H1 (cell line): Measurements from ENCODE around the gene COL6A3. TPM values are rescaled to one million over a fixed set of nuclear protein-coding genes. Genes with fewer than 3 reads are reported as not detected.

ENCODE experiments used
- CTCF ChIA-PET: fragments of 300-600 bp; sonication (Branson Sonifier 250); formaldehyde crosslinking; loops from one replicate; lab custom pipeline; 2021; ENCODE audit not compliant: partially characterized antibody; lab: Charles Lee
- POLR2A ChIA-PET: fragments of 300-600 bp; sonication (Branson Sonifier 250); formaldehyde crosslinking; loops from one replicate; lab custom pipeline; 2021; ENCODE audit warnings: inconsistent platforms; ENCODE audit not compliant: partially characterized antibody; lab: Charles Lee
- DNase-seq, 2 experiments: peaks; one replicate each; pipeline versions ENCODE4 v3.0.0 to v3.0.0-alpha.2; 2010 to 2022; ENCODE audit warnings: low spot score in 2 of 2, low read depth in 1 of 2, mixed read lengths in 1 of 2
- FAIRE-seq: peaks from 2 replicates; lab custom pipeline; 2011; peaks lifted over from hg19 to GRCh38; lab: Jason Lieb, UNC
- H2AFZ ChIP-seq: 2 replicates; pipeline ENCODE4 v1.8.1; 2012; ENCODE audit warnings: low read length, inconsistent platforms
- H2AK5ac ChIP-seq: 2 replicates; pipeline ENCODE4 v1.6.1; 2013; ENCODE audit warnings: low read depth, low read length
- H2BK120ac ChIP-seq: replicated peaks from 2 replicates; pipeline ENCODE3; 2013; ENCODE audit warnings: low read depth, low read length, inconsistent platforms
- H2BK12ac ChIP-seq: 2 replicates; pipeline ENCODE4 v1.6.1; 2013; ENCODE audit warnings: low read depth, low read length
- H2BK15ac ChIP-seq: 2 replicates; pipeline ENCODE4 v1.6.1; 2013; ENCODE audit warnings: low read length
- H2BK20ac ChIP-seq: 2 replicates; pipeline ENCODE4 v1.6.1; 2013; ENCODE audit warnings: low read length
- H2BK5ac ChIP-seq: 2 replicates; pipeline ENCODE4 v1.6.1; 2013; ENCODE audit warnings: low read depth, low read length
- H3K14ac ChIP-seq: 2 replicates; pipeline ENCODE4 v1.6.1; 2013; ENCODE audit warnings: inconsistent platforms; ENCODE audit not compliant: insufficient read length
- H3K18ac ChIP-seq: 2 replicates; pipeline ENCODE4 v1.6.1; 2013; ENCODE audit warnings: low read length; ENCODE audit errors: extremely low read depth
- H3K23ac ChIP-seq: 2 replicates; pipeline ENCODE4 v1.6.1; 2013; ENCODE audit warnings: inconsistent platforms; ENCODE audit not compliant: insufficient read length
- H3K23me2 ChIP-seq: 2 replicates; pipeline ENCODE4 v1.6.1; 2013; ENCODE audit warnings: low read depth, low read length
- H3K27ac ChIP-seq: 2 replicates; pipeline ENCODE4 v1.6.1; 2011; ENCODE audit warnings: low read depth, low read length, inconsistent platforms
- H3K27me3 ChIP-seq, 4 experiments: replicated peaks in 1 of 4; 1 replicate in 1 of 4; 2 replicates in 3 of 4; pipeline versions ENCODE4 v1.6.1 to v1.8.1; 2011 to 2013; ENCODE audit warnings: low read length in 3 of 4, mild to moderate bottlenecking in 3 of 4, inconsistent platforms in 2 of 4, mixed read lengths in 2 of 4, moderate library complexity in 1 of 4; ENCODE audit not compliant: control insufficient read depth in 3 of 4, insufficient read depth in 3 of 4; ENCODE audit errors: extremely low read depth in 1 of 4
- H3K36me3 ChIP-seq, 4 experiments: 2 replicates each; pipeline versions ENCODE4 v1.6.1 to v1.8.1; 2011 to 2013; ENCODE audit warnings: mild to moderate bottlenecking in 4 of 4, low read length in 3 of 4, moderate library complexity in 2 of 4, control low read depth in 1 of 4, inconsistent platforms in 1 of 4; ENCODE audit not compliant: insufficient read depth in 4 of 4, control insufficient read depth in 2 of 4
- H3K4ac ChIP-seq: replicated peaks from 2 replicates; pipeline ENCODE3; 2013; ENCODE audit warnings: low read length, low read depth, mixed read lengths, inconsistent platforms; ENCODE audit not compliant: insufficient read length
- H3K4me1 ChIP-seq, 4 experiments: replicated peaks in 1 of 4; 1 replicate in 1 of 4; 2 replicates in 3 of 4; pipeline versions ENCODE4 v1.6.1 to v1.8.1; 2011 to 2013; ENCODE audit warnings: low read length in 3 of 4, inconsistent platforms in 2 of 4, mixed read lengths in 1 of 4; ENCODE audit not compliant: insufficient read depth in 4 of 4, control insufficient read depth in 3 of 4
- H3K4me2 ChIP-seq, 2 experiments: 2 replicates each; pipeline versions ENCODE4 v1.6.1 to v1.8.1; 2011 to 2013; ENCODE audit warnings: low read depth in 2 of 2, low read length in 2 of 2, control low read depth in 1 of 2, inconsistent platforms in 1 of 2, mild to moderate bottlenecking in 1 of 2; ENCODE audit not compliant: insufficient read depth in 1 of 2
- H3K4me3 ChIP-seq, 4 experiments: fragments of 200-600, 300-600 bp in 1 of 4; sonication (generic), shearing (Covaris generic), sonication (Bioruptor Twin) in 1 of 4; 2 replicates each; pipeline versions ENCODE4 v1.5.1 to v1.8.1; 2011 to 2016; ENCODE audit warnings: low read length in 4 of 4, low read depth in 3 of 4, control low read depth in 2 of 4, inconsistent platforms in 2 of 4, mild to moderate bottlenecking in 2 of 4, mixed read lengths in 1 of 4, moderate library complexity in 1 of 4; ENCODE audit not compliant: insufficient read depth in 2 of 4; ENCODE audit errors: extremely low read depth in 1 of 4
- H3K56ac ChIP-seq: replicated peaks from 2 replicates; pipeline ENCODE3; 2013; ENCODE audit warnings: low read depth, mild to moderate bottlenecking, mixed read lengths, low read length, inconsistent platforms; ENCODE audit not compliant: insufficient read length
- H3K79me1 ChIP-seq: 2 replicates; pipeline ENCODE4 v1.6.1; 2013; ENCODE audit warnings: low read depth, low read length, control low read depth
- H3K79me2 ChIP-seq, 2 experiments: 2 replicates each; pipeline versions ENCODE4 v1.6.1 to v1.8.1; 2012 to 2013; ENCODE audit warnings: low read length in 2 of 2, mild to moderate bottlenecking in 2 of 2, inconsistent platforms in 1 of 2; ENCODE audit not compliant: insufficient read depth in 2 of 2, control insufficient read depth in 1 of 2
- H3K9ac ChIP-seq, 4 experiments: replicated peaks in 1 of 4; 1 replicate in 1 of 4; 2 replicates in 3 of 4; pipeline versions ENCODE4 v1.6.1 to v1.8.1; 2011 to 2013; ENCODE audit warnings: low read depth in 3 of 4, low read length in 3 of 4, control low read depth in 2 of 4, mild to moderate bottlenecking in 2 of 4, moderate library complexity in 2 of 4, inconsistent platforms in 1 of 4; ENCODE audit errors: extremely low read depth in 1 of 4
- H3K9me3 ChIP-seq, 2 experiments: 2 replicates each; pipeline versions ENCODE4 v1.6.1 to v1.8.1; 2012 to 2013; ENCODE audit warnings: mild to moderate bottlenecking in 2 of 2, moderate library complexity in 2 of 2, control low read depth in 1 of 2, inconsistent platforms in 1 of 2, low read depth in 1 of 2, low read length in 1 of 2, mixed read lengths in 1 of 2; ENCODE audit not compliant: insufficient read depth in 2 of 2
- H4K20me1 ChIP-seq, 2 experiments: replicated peaks in 1 of 2; 2 replicates each; pipeline versions ENCODE3 to v1.8.1; 2011 to 2013; ENCODE audit warnings: inconsistent platforms in 2 of 2, low read length in 2 of 2, mild to moderate bottlenecking in 1 of 2; ENCODE audit not compliant: insufficient read depth in 2 of 2, control insufficient read depth in 1 of 2
- H4K5ac ChIP-seq: 2 replicates; pipeline ENCODE4 v1.6.1; 2013; ENCODE audit warnings: low read length, low read depth, mixed read lengths, inconsistent platforms; ENCODE audit not compliant: insufficient read length
- H4K8ac ChIP-seq: 2 replicates; pipeline ENCODE4 v1.8.0; 2013; ENCODE audit warnings: mild to moderate bottlenecking, moderate library complexity, low read length, inconsistent platforms; ENCODE audit not compliant: insufficient read depth; ENCODE audit errors: extremely low read depth
- H4K91ac ChIP-seq: replicated peaks from 2 replicates; pipeline ENCODE3; 2013; ENCODE audit warnings: low read length, mixed read lengths, inconsistent platforms; ENCODE audit not compliant: insufficient read length
- SIN3A ChIP-seq, 2 experiments: IDR thresholded peaks in 1 of 2; conservative IDR thresholded peaks in 1 of 2; 2 replicates each; pipeline ENCODE4 v1.6.1; 2011 to 2012; ENCODE audit warnings: low read length in 2 of 2, improper control_type of control experiment in 1 of 2, low read depth in 1 of 2, mild to moderate bottlenecking in 1 of 2
- TAF7 ChIP-seq: optimal IDR thresholded peaks from 2 replicates; pipeline ENCODE3; 2011; ENCODE audit warnings: low read depth, mild to moderate bottlenecking, inconsistent platforms, low read length, moderate library complexity, borderline replicate concordance
- TBP ChIP-seq: IDR thresholded peaks from 2 replicates; pipeline ENCODE4 v1.6.1; 2011; ENCODE audit warnings: low read depth, low read length, improper control_type of control experiment
- TEAD4 ChIP-seq: IDR thresholded peaks from 2 replicates; pipeline ENCODE4 v1.6.1; 2012; ENCODE audit warnings: low read depth, low read length, inconsistent platforms, mixed read lengths
- WGBS, 2 experiments: shearing (Covaris generic) in 1 of 2; methylation state at CpG; one replicate each; pipeline versions ENCODE4 v1.1.6 to v1.1.7; 2013 to 2015; ENCODE audit warnings: low lambda C conversion rate in 2 of 2, mixed read lengths in 2 of 2, inconsistent platforms in 1 of 2, low coverage in 1 of 2, missing lambda C conversion rate in 1 of 2; ENCODE audit not compliant: insufficient replicate concordance in 2 of 2, insufficient coverage in 1 of 2, insufficient read length in 1 of 2; ENCODE audit errors: extremely low coverage in 1 of 2, missing lambda C conversion rate in 1 of 2; 5-methylcytosine and 5-hydroxymethylcytosine counted together
- polyA plus RNA-seq, 7 experiments: library from polyadenylated mRNA; depleted of rRNA in 3 of 7; stranded (reverse) in 5 of 7; unstranded in 2 of 7; fragments of >200 nt in 5 of 7; fragments of 200-250 nt in 2 of 7; gene quantifications; 1 replicate in 5 of 7; 2 replicates in 1 of 7; 4 replicates in 1 of 7; pipeline versions ENCODE4 v1.2.1 to v1.2.3, GENCODE V29; 2011 to 2013; ENCODE audit warnings: missing spikeins in 2 of 7, mixed read lengths in 2 of 7
- total RNA-seq: library from RNA; stranded (reverse); fragmentation: NEBNext Ultra II Directional; extraction: Animal tissue kit (Norgen Biotek cat#: 25700); gene quantifications from 2 replicates; pipeline ENCODE4 v1.2.1, GENCODE V29; 2021
- TF ChIP-seq, protein P1 (sequence below): IDR thresholded peaks from 2 replicates; pipeline ENCODE4 v1.6.1; 2011; ENCODE audit warnings: low read length, improper control_type of control experiment

COL6A3 gene
- total and polyA plus RNA-seq, 2 of the 8 experiments (the other 6 are each of a cell fraction or from before 2014, with no cell fraction given): 1.2 to 3.4 TPM

DNA sequence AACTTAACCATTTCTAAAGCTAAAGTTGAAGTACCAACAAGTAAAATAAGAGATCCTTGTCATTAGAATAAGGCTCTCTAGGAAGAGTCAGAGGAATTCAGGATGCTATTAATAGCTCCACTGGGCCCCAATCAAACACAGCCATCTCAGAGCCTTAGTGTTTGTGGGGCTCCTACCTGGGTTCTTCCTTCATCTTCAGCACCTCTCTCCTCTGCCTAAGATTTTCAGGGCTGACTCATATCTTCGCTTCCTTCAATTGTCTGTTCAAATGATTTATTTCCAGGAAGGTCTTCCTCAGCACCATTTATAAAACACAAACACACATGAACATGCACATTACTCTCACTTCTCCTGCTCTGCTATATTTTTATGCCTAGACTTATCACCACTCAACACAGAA lies 119.5 kb downstream of the COL6A3 start:
- H3K4ac ChIP-seq: no peak overlapping the region
- H3K23me2 ChIP-seq: no peaks in the 10 kb centered on the region
- TF ChIP-seq TBP (no peak), TEAD4 (no peak), TAF7 (no peak), SIN3A (conservative IDR thresholded peaks at IDR 0.05 in 1 of 2, IDR thresholded peaks at IDR 0.05 in 1 of 2; ENCODE audit: low read depth in 1 of 2, low read length in 2 of 2) (no peak)
- TF ChIP-seq, protein P1, sequence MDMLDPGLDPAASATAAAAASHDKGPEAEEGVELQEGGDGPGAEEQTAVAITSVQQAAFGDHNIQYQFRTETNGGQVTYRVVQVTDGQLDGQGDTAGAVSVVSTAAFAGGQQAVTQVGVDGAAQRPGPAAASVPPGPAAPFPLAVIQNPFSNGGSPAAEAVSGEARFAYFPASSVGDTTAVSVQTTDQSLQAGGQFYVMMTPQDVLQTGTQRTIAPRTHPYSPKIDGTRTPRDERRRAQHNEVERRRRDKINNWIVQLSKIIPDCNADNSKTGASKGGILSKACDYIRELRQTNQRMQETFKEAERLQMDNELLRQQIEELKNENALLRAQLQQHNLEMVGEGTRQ: no peak
- peaks cover 0 to 3% (median 0%) of the 10 kb centered on the region in 4 experiments; a peak in 2 of 7 replicates for H3K4me1 ChIP-seq
- H3K79me2 ChIP-seq: no peaks in the 10 kb centered on the region
- no peak overlapping the region for H3K56ac ChIP-seq
- no peaks in the 10 kb centered on the region for H3K9me3 ChIP-seq
- H4K8ac ChIP-seq: no peak overlapping the region
- no peaks in the 10 kb centered on the region for H3K36me3 ChIP-seq
- no peak overlapping the region for H3K4me2 ChIP-seq
- H3K18ac ChIP-seq: no peak overlapping the region
- CTCF ChIA-PET: interaction anchor here (1.0 to 2.6 kb wide), 3 partner anchors 10 to 129 kb away, joined by 3 to 16 read pairs (median 3); no protein-coding TSS in a partner anchor
- no peak overlapping the region for H2BK120ac ChIP-seq
- no peak overlapping the region for H3K27ac ChIP-seq
- H3K79me1 ChIP-seq: no peaks in the 10 kb centered on the region
- FAIRE-seq (no peak), DNase-seq (no peak)
- H3K14ac ChIP-seq: no peak overlapping the region
- no peaks in the 10 kb centered on the region for H4K20me1 ChIP-seq
- no peak overlapping the region for H3K23ac ChIP-seq
- no peaks in the 10 kb centered on the region for H3K27me3 ChIP-seq
- WGBS, 2 experiments: 84% methylated on average over 1 of the region's 1 CpG; no CpG with 5 or more reads in 1 of the 2 experiments
- H2AFZ ChIP-seq: no peak overlapping the region
- H2BK12ac ChIP-seq: no peak overlapping the region
- H2BK5ac ChIP-seq: no peak overlapping the region
- no peak overlapping the region for H3K4me3 ChIP-seq
- no peak overlapping the region for H2AK5ac ChIP-seq
- no peak overlapping the region for H4K5ac ChIP-seq
- H3K9ac ChIP-seq: no peak overlapping the region
- no peak overlapping the region for H4K91ac ChIP-seq
- H2BK20ac ChIP-seq: no peak overlapping the region
- no peak overlapping the region for H2BK15ac ChIP-seq
- POLR2A ChIA-PET: interaction anchor here (1.9 kb wide), 1 partner anchor 12 kb away, joined by 5 read pairs; no protein-coding TSS in a partner anchor
